ENCODE data around the gene MAST3.

- TF ChIP-seq TEAD1 (CRISPR knock-in tag; IDR thresholded peaks at IDR 0.05), result no peak
- TF ChIP-seq CTCF (IDR thresholded peaks at IDR 0.05), result no peak
These were observed 40.2 kb downstream of the MAST3 start for GRCh38 chr19:18137657-18138339.

Measured in WTC11 (cell line).